GM18507 (cell line): ENCODE results near the gene KIAA1549.
"Not testable (repeated sequence)": the region's sequence is repeated elsewhere in the genome, so short reads cannot be mapped to it uniquely, and the experiment has no call there.

Experiments
- DNase-seq: peaks from one replicate; pipeline ENCODE4 v3.0.0; 2011; ENCODE audit warnings: low read depth; ENCODE audit not compliant: insufficient read length; ENCODE audit errors: extremely low spot score
- FAIRE-seq: peaks from 2 replicates; lab custom pipeline; 2011; peaks lifted over from hg19 to GRCh38; lab: Jason Lieb, UNC

KIAA1549 gene

DNA sequence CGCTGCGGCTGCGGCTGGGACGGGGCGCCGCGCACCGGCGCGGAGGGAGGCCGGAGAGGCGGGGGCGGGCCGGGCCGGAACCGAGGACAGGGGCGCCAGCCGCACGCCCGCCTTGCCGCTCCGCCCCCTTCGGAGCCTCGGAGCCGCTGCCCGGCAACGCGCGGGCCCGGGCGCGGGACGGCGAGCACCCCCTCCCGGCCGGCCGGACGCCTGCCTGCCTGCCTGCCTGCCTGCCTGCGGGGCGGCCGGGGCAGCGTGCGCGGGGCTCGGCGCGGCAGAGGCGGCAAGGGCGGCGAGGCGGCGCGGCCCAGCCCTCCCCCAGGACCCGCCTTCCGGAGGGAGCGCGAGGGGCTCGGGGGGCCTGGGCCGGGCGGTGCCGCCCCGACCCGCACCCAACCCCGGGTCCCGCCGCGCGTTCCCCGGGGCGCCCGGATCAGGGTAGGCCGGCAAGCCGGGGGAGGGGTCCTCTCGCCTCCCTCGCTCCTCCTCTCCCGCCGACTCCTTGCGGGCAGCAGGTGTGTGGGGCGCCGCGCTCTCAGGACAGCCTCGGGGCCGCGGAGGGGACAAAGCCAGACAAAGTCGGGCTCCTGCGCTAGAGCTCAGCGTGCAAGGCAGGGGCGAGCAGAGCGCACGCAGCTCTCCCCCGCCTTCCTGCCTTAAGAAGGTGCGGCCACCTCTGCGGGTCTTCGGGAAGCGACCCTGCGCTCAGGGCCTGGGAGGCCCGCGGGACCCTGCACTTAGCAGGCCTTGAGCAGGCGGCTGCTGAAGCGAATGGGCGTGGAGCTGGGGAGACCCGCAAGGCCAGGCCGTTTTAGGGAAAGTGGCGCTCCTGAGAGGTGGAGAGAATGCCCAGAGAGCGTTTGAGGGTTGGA, at the start of gene KIAA1549:
Gene KIAA1549, minus strand, starts transcription at position 58 of the 872 bp plus-strand sequence. CDS start 120 bp downstream, outside the sequence.
- peak; percentile 73 for DNase-seq
- FAIRE-seq, result no peak

DNA sequence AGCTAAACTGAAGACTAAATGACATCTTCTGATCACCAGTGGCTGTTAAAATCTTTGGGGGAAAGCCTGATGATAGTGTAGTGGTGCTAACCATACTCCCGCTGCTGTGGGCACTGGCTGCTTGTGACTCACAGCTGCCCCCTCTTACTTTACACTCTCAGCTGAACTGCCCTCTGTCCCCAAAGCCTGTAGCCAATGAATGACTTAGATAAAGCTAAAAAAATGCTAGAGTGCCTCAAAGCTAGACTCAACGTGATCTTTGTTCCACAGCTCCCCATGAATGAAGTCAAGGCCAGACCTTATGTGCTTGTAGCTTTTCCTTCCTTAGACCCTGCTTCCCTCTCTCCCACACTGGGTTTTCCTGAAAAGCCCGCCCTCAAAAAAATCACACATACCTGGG, 48.2 kb upstream of the KIAA1549 start:
- DNase-seq (no peak), FAIRE-seq (no peak)

GRCh38 chr7:139026551-139026950, 45.4 kb upstream of the KIAA1549 start:
- FAIRE-seq, result no peak
- no peak for DNase-seq

DNA sequence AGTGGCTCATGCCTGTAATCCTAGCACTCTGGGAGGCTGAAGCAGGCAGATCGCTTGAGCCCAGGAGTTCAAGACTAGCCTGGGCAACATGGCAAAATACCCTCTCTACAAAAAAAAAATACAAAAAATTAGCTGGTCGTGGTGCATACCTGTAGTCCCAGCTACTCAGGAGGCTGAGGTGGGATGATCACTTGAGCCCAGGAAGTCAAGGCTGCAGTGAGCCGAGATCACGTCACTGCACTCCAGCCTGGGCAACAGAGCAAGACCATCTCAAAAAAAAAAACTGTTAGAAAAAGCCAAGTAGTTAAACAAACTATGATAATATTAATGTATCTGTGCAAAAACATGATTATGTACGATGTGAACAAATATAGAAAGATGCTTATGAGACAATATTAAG, 44.7 kb upstream of the KIAA1549 start:
- DNase-seq, FAIRE-seq: not testable (repeated sequence)

DNA sequence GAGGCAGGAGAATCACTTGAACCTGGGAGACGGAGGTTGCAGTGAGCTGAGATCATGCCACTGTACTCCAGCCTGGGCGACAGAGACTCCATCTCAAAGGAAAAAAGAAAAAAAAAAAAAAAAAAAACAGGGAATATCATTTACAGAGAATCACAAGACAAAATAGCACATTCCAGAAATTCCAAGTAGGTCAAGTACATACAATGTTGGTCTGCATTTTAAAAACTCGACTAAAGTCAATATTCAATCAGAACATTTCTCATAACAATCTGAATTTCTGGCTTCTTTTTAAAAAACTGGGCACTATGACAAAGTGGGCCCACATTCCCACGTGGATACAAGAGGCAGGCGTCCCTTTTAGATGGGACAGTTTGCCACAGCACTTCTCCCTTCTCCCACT, 41.9 kb upstream of the KIAA1549 start:
- no peak for DNase-seq
- FAIRE-seq, result no peak

- no peak for DNase-seq
- FAIRE-seq, result no peak
Observed at GRCh38 chr7:139022286-139022685, 41.1 kb upstream of the KIAA1549 start.

DNA sequence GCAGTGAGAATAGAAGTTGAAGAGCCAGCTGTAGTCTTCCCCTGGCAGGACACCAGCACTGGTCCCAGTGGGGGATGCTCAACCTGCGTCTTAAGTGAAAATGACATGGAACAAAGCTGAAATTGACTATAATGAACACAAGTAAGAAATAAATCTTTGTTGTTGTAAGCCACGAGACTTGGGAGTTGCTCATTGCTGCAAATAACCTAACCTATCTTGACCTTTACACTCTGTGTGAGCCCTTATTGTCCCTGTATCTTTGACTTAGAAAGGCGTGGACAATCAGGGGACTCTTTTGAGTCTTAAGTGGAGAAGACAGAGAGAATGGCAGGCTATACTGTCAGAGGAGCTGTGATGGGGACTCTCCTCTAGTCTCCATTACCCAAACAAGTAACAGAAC, 37.7 kb upstream of the KIAA1549 start:
- FAIRE-seq (no peak), DNase-seq (no peak)

DNA sequence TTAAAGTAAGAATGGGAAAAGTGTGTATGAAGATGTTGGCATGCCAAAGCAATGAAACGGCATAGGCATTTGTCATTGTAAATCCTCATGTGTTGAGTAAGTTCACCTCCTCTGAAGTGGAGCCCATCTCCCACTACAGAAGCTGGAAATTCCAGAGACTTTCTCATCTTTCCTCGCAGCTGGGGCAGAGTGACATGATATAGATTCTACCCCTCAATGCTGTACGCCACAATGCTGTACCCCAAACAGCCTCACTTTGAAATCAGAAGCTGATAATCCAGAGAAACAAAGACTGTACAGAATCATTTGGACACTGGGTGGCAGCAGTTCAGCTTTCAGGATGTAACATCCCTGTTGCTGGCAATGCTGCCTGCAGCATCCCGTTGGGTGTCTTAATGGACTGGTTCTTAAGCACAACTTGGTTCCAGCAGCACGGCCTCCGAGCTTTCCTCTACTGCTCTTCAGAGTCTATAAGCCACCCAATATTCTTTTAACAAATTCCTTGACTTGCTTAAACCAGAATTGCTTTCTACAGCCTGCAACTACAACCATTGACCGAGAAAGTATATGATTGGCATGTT, 35.8 kb upstream of the KIAA1549 start:
- FAIRE-seq (peak; percentile 90), DNase-seq (peak; percentile 65)

GRCh38 chr7:139011373-139011772, 30.2 kb upstream of the KIAA1549 start:
- no peak for FAIRE-seq
- DNase-seq, result no peak

DNA sequence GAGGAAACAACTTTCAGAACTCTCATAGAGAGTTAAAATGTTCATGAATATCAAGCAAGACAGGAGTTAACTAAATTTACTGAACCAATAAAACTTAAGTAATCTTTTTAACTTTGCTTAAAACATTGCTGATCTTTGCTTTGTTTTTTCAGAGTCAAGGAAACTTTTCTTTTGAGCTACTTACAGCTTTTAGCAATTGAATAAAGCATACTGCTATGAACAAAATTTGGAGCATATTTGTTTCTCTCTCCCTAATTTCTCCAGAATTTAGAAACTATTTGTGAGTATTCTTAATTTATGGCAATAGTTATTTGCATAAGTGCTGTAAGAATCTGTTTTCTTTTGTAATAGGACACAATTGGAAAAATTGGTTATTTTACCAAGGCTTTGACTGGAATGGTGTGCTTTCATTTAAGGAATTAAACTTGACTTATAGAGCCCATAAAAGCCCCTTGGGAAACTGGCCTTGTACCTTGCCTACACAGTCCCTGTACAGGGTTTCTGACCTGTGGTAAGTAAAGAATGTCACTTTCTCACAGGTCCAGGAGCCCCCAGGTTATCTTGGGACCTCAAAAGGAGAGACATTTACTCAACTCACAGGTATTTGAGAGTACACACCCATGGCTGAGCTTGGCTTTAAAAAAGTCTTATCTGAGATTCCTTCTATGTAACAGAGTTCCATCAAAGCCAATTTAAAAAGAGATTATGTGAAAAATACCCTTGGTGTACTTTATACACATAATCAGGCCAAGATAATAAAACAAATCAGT, 23.3 kb upstream of the KIAA1549 start:
- no peak for FAIRE-seq

DNA sequence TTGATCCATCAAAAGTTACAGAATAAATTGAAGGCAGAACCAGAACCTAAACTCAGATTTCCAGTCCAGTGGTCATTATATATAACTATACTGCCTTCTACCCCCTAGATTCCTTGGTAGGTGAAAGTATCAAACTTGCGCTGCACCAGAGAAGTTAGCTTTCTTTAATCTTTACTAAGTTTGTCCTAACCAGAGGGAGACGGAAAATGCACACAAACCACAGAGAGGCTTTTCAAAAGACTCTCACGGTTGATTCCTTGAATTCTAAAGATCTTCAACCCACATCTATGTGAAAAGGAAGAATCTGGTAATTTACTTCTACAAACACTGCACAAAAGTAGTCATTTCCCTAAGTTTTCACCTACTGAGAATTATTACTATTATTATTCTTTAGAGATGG, 18.2 kb upstream of the KIAA1549 start:
- no peak for FAIRE-seq
- no peak for DNase-seq

More for the DNA sequence above, 23.3 kb upstream of the KIAA1549 start:
- no peak for DNase-seq

- DNase-seq (no peak), FAIRE-seq (no peak)
Observed at GRCh38 chr7:138992052-138992531, 10.9 kb upstream of the KIAA1549 start.

- DNase-seq, result no peak
- no peak for FAIRE-seq
Observed at GRCh38 chr7:138987686-138988085, 6.5 kb upstream of the KIAA1549 start.

GRCh38 chr7:138982204-138982623, 1.0 kb upstream of the KIAA1549 start:
- DNase-seq, result no peak
- FAIRE-seq, result no peak

- DNase-seq, result peak; percentile 22
- no peak for FAIRE-seq
Observed at GRCh38 chr7:138980563-138981291, 462 bp downstream of the KIAA1549 start.

DNA sequence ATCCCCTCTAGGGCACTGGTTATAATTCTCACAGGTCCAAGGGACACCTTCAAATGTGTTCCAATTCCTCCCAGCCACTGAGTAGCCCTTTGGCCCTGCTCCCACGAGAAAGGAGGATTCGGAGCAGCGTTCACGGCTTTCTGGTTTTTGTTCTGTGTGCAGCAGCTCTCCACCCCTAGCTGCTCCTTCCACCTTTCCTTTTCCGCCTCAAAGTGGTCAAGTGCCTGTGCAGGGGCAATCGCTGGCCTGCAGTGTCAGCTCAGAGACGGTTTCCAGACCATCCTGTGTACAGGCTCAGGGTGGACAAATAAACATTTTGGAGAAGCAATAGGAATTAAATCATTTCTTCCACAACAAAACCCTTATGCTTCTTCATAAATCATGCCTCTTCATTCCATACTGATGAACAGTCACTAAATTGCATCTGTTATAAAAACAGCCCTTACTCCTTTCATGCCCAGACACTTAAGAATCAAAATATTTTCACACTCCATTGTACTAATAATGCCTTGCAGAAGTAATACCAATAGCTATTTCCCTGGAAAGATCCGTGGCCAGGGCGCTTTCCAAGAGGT, 1.1 kb downstream of the KIAA1549 start:
- no peak for DNase-seq
- no peak for FAIRE-seq

DNA sequence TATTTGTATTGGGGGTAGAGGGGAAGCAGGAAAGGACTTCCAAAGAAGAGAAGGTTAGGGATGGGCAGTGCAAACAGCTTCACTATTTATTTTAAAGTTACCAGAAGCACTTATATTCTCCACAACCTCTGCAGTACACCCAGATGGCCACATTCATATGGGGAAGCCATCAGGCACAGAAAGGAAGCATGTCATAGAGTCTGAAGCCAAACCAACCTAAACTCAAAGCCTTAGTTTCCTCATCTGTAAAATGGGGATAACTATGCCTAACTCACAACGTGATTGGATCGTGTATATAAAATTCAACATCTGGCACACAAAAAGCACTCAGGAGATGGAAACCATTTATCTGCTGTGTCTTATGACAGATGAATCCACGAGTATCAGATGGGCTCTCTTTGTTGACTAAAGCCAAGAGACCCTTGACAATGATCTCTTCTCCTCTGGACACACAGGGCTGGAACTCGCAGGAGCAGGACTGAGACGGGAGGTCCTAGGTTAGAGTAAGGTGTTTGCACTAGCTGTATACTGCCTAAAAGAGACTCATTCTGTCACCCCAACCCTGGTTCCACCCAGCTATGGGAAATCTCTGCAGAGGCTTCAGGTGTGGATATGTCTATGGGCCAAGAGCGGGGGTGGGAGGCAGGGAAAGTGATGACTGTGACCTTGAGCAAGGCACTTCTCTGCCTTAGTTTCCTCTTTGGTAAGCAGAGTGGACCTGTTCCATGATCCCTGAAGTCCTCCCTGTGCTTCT, 1.8 kb downstream of the KIAA1549 start:
- no peak for FAIRE-seq
- no peak for DNase-seq

GRCh38 chr7:138978541-138979184, 2.5 kb downstream of the KIAA1549 start:
- FAIRE-seq (no peak), DNase-seq (no peak)
